Measurements from ENCODE around the gene PLEKHA4.
"Not testable (repeated sequence)": the region's sequence is repeated elsewhere in the genome, so short reads cannot be mapped to it uniquely, and the experiment has no call there.

Gene PLEKHA4

DNA sequence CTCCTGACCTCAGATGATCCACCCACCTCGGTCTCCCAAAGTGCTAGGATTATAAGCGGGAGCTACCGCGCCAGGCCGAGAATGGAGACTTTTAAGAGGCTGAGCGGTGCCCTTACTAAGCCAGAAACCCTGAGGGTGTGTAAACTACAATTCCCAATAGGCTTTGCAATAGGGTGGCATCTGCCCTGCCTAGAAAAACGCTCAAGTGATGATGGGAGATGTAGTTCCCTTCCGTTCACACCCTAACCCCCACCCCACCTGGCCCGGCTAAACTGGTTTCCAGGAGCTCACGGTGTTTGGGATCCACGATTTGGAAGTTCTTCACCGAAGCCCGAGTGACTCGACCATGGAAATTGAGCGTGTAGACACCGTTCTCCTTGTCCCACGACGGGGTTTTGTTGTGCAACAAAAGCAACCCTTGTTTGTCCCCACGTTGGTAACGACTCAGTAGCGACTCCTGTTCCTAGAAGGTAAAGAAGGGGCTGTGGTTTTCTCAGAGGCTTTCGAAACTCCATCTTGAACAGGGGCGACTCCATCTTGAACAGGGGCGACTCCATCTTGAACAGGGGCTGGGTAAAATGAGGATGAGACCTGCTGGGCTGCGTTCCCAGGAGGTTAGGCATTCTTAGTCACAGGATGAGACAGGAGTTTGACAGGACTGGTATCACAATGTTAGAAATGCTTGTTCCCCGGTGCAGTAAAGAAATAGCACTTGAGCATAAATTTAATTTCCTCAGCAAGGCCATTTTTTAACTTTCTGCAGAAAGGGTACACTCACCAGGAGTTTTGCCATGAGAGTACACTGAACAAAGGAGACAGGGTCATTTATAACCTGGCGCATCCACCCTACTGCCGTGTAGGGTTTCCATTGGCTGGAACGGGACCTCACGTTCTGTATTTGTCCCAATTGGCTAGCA is 13.6 kb upstream of the PLEKHA4 start:
- TF ChIP-seq, protein P1, sequence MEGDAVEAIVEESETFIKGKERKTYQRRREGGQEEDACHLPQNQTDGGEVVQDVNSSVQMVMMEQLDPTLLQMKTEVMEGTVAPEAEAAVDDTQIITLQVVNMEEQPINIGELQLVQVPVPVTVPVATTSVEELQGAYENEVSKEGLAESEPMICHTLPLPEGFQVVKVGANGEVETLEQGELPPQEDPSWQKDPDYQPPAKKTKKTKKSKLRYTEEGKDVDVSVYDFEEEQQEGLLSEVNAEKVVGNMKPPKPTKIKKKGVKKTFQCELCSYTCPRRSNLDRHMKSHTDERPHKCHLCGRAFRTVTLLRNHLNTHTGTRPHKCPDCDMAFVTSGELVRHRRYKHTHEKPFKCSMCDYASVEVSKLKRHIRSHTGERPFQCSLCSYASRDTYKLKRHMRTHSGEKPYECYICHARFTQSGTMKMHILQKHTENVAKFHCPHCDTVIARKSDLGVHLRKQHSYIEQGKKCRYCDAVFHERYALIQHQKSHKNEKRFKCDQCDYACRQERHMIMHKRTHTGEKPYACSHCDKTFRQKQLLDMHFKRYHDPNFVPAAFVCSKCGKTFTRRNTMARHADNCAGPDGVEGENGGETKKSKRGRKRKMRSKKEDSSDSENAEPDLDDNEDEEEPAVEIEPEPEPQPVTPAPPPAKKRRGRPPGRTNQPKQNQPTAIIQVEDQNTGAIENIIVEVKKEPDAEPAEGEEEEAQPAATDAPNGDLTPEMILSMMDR (conservative IDR thresholded peaks at IDR 0.05; ENCODE audit: control insufficient read depth, insufficient read depth, low read depth, low read length), result no peak
- no peak for DNase-seq (ENCODE audit: low read depth)
- H3K4me3 ChIP-seq (ENCODE audit: control insufficient read depth, low read depth, low read length), result no peak overlapping the region

DNA sequence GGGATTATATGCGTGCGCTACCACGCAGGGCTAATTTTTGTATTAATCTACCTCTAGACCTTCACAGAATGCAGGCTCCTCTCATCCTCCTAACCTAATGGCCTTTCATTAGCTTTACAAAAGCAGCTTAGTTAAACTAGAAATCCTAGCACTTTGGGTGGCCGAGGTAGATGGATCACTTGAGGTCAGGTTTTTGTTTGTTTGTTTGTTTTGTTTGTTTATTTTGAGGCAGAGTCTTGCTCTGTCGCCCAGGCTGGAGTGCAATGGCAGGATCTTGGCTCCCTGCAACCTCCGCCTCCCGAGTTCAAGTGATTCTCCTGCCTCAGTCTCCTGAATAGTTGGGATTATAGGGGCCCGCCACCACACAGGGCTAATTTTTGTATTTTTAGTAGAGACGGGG is 11.3 kb upstream of the PLEKHA4 start:
- H3K4me3 ChIP-seq (ENCODE audit: control insufficient read depth, low read depth, low read length); DNase-seq (ENCODE audit: low read depth): not testable (repeated sequence)

- no peak overlapping the region for H3K4me3 ChIP-seq (ENCODE audit: control insufficient read depth, low read depth, low read length)
- TF ChIP-seq, protein P1 (conservative IDR thresholded peaks at IDR 0.05; ENCODE audit: control insufficient read depth, insufficient read depth, low read depth, low read length), result no peak
- DNase-seq (ENCODE audit: low read depth), result no peak
These were observed 10.7 kb upstream of the PLEKHA4 start for GRCh38 chr19:48879025-48879637.

- H3K4me3 ChIP-seq (ENCODE audit: control insufficient read depth, low read depth, low read length), result no peak overlapping the region
- TF ChIP-seq, protein P1 (conservative IDR thresholded peaks at IDR 0.05; ENCODE audit: control insufficient read depth, insufficient read depth, low read depth, low read length), result no peak
- no peak for DNase-seq (ENCODE audit: low read depth)
These were observed 10.0 kb upstream of the PLEKHA4 start for GRCh38 chr19:48878196-48879024.

- TF ChIP-seq, protein P1 (conservative IDR thresholded peaks at IDR 0.05; ENCODE audit: control insufficient read depth, insufficient read depth, low read depth, low read length), result no peak
- no peak for DNase-seq (ENCODE audit: low read depth)
- H3K4me3 ChIP-seq (ENCODE audit: control insufficient read depth, low read depth, low read length), result no peak overlapping the region
These were observed 9.4 kb upstream of the PLEKHA4 start for GRCh38 chr19:48877855-48878195.

DNA sequence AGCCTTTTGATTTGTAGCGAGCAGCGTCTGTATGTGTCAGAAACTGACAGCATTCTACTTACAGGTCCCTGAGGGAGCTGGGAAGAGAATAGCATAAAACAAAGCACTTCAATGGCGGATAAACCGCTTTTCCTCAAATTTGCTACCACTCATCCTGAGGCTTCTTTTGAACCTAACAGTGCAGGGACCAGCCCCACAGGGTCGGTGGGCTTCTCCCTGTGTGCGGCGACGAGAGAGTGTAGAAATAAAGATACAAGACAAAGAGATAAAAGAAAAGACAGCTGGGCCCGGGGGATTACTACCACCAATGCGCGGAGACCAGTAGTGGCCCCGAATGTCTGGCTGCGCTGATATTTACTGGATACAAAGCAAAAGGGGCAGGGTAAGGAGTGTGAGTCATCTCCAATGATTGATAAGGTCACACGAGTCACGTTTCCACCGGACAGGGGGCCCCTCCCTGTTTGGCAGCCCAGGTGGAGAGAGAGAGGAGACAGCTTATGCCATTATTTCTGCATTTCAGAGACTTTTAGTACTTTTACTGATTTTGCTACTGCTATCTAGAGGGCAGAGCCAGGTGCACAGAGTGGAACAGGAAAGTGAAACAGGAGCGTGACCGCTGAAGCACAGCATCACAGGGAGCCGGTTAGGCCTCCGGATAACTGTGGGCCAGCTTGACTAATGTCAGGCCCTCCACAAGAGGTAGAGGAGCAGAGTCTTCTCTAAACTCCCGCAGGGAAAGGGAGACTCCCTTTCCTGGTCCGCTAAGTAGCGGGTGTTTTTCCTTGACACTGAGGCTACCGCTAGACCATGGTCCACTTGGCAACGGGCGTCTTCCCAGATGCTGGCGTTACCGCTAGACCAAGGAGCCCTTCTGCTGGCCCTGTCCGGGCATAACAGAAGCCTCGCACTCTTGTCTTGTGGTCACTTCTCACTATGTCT is 7.9 kb upstream of the PLEKHA4 start:
- DNase-seq (ENCODE audit: low read depth), result peak; percentile 48
- H3K4me3 ChIP-seq (ENCODE audit: control insufficient read depth, low read depth, low read length), result peak overlapping the region; percentile 91

Data from fibroblast of mammary gland (primary cell).